ENCODE measurements around the gene CD37. TPM values are rescaled to one million over a fixed set of nuclear protein-coding genes. Genes with fewer than 3 reads are reported as not detected.

Gene CD37
- total and polyA plus RNA-seq, 2 donors (not counting 1 experiment from before 2014, with no cell fraction given): 1,998 to 2,188 TPM

DNA sequence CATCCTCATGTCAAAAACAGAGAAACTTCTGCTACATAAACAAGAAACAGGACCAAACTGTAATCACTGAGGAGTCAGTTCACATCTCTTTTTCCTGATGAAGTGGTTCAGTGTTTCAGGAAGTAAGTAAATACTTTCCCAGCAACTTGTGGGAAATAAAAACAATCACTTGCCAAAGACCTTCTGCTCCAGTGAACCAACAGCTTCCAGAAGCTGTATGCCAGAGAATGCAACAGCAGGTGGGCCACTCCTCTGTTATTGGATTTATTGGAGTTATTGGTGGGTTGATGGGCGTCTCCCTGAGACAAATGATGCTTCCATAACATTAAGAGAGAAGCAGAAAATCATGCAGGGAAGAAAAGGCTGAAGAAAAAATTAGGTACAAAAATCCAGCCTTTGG, 20.1 kb upstream of the CD37 start:
- Histone ChIP-seq H3K4me3 (ENCODE audit: control extremely low read depth in 1 of 5, extremely low read depth in 1 of 5, insufficient read depth in 1 of 5, low read depth in 2 of 5, low read length in 4 of 5) (no peak overlapping the region), H2AFZ (ENCODE audit: insufficient read depth, low read depth, low read length, poor library complexity, severe bottlenecking) (no peak overlapping the region), H3K27me3 (replicated peaks in 1 of 4; ENCODE audit: control extremely low read depth in 1 of 4, control insufficient read depth in 3 of 4, insufficient read depth in 4 of 4, low read length in 3 of 4) (no peaks in the 10 kb centered on the region), H3K4me2 (replicated peaks; ENCODE audit: low read depth, low read length, poor library complexity, severe bottlenecking) (no peak overlapping the region), H3K9me3 (ENCODE audit: control extremely low read depth in 1 of 3, control insufficient read depth in 2 of 3, insufficient read depth in 1 of 3, low read length in 2 of 3) (peaks cover 7 to 19% (median 10%) of the 10 kb centered on the region in 3 donors), H3K27ac (ENCODE audit: low read length in 2 of 2) (no peak overlapping the region), H3K79me2 (ENCODE audit: control insufficient read depth, insufficient read depth, low read length) (peaks cover 76% of the 10 kb centered on the region), H3K36me3 (replicated peaks in 1 of 2; ENCODE audit: control extremely low read depth in 1 of 2, control insufficient read depth in 1 of 2, extremely low read depth in 1 of 2, insufficient read depth in 2 of 2, low read length in 1 of 2) (peaks cover 7 to 14% of the 10 kb centered on the region in 2 experiments), H4K20me1 (ENCODE audit: control insufficient read depth, insufficient read depth, low read length, poor library complexity, severe bottlenecking) (no peaks in the 10 kb centered on the region), H3K9ac (ENCODE audit: low read length) (no peak overlapping the region), H3K4me1 (ENCODE audit: control insufficient read depth in 2 of 2, insufficient read depth in 2 of 2, low read length in 2 of 2) (peaks cover 13 to 14% of the 10 kb centered on the region in 2 donors)
- ATAC-seq (ENCODE audit: low read depth): no peak
- no peak overlapping the region for H3K4me3 Mint-ChIP-seq
- peaks cover 7% of the 10 kb centered on the region for H3K9me3 Mint-ChIP-seq (ENCODE audit: insufficient read depth)
- intact Hi-C loops (cut with micrococcal nuclease): no loop called here
- H3K4me1 Mint-ChIP-seq: peaks cover 46% of the 10 kb centered on the region
- DNase-seq: no peak
- 100% methylated on average over 1 of the region's 1 CpG for WGBS (ENCODE audit: insufficient coverage)
- no peak overlapping the region for H3K27ac Mint-ChIP-seq
- ChIA-PET POLR2A (interaction anchor here (0.7 to 1.2 kb wide), 2 partner anchors 18 to 54 kb away, joined by 3 to 6 read pairs; no protein-coding TSS in a partner anchor), CTCF (interaction anchor here (0.7 to 2.2 kb wide), 3 partner anchors 9 to 76 kb away, joined by 3 to 12 read pairs (median 4); partner anchors contain the start of gene SLC6A16)
- no peaks in the 10 kb centered on the region for H3K27me3 Mint-ChIP-seq
- TF ChIP-seq EZH2 (IDR thresholded peaks at IDR 0.05; ENCODE audit: borderline replicate concordance, insufficient read depth, low read depth, low read length, poor library complexity, severe bottlenecking): no peak
- TF ChIP-seq, protein P1, sequence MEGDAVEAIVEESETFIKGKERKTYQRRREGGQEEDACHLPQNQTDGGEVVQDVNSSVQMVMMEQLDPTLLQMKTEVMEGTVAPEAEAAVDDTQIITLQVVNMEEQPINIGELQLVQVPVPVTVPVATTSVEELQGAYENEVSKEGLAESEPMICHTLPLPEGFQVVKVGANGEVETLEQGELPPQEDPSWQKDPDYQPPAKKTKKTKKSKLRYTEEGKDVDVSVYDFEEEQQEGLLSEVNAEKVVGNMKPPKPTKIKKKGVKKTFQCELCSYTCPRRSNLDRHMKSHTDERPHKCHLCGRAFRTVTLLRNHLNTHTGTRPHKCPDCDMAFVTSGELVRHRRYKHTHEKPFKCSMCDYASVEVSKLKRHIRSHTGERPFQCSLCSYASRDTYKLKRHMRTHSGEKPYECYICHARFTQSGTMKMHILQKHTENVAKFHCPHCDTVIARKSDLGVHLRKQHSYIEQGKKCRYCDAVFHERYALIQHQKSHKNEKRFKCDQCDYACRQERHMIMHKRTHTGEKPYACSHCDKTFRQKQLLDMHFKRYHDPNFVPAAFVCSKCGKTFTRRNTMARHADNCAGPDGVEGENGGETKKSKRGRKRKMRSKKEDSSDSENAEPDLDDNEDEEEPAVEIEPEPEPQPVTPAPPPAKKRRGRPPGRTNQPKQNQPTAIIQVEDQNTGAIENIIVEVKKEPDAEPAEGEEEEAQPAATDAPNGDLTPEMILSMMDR (IDR thresholded peaks at IDR 0.05): no peak

DNA sequence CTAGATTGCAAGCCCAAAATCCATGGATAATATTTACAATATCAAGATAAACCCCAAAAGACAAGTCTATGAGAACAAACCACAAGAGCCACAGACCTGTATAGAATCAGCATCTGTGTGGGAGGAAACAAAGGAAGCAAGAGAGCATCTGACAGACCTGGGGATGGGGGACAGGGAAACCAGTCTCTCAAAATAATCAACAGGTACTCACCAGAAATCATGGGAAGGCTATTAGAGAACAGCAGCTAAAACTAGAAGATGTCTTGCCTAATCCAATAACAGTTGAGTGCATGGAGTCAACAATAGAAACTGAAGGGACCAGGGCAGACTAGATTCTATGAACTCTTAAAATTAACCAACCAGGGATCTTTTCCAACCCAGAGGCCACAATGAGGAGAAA, 18.9 kb upstream of the CD37 start:
- intact Hi-C loops (cut with micrococcal nuclease): no loop called here
- H3K4me3 ChIP-seq (ENCODE audit: control extremely low read depth in 1 of 5, extremely low read depth in 1 of 5, insufficient read depth in 1 of 5, low read depth in 2 of 5, low read length in 4 of 5): no peak overlapping the region
- DNase-seq (no peak), ATAC-seq (ENCODE audit: low read depth) (no peak)
- Mint-ChIP-seq H3K9me3 (ENCODE audit: insufficient read depth) (peaks cover 7% of the 10 kb centered on the region), H3K27ac (no peak overlapping the region), H3K4me3 (no peak overlapping the region), H3K4me1 (peaks cover 40% of the 10 kb centered on the region), H3K27me3 (no peaks in the 10 kb centered on the region)
- H3K27ac ChIP-seq (ENCODE audit: low read length in 2 of 2): no peak overlapping the region
- no peak for TF ChIP-seq EZH2 (IDR thresholded peaks at IDR 0.05; ENCODE audit: borderline replicate concordance, insufficient read depth, low read depth, low read length, poor library complexity, severe bottlenecking)
- TF ChIP-seq, protein P1 (IDR thresholded peaks at IDR 0.05): no peak
- POLR2A ChIA-PET: interaction anchor here (0.8 to 1.2 kb wide), 2 partner anchors 19 to 53 kb away, joined by 3 to 5 read pairs; partner anchors contain the start of gene CD37
- peaks cover 67% of the 10 kb centered on the region for H3K79me2 ChIP-seq (ENCODE audit: control insufficient read depth, insufficient read depth, low read length)
- no peak overlapping the region for H3K9ac ChIP-seq (ENCODE audit: low read length)
- H3K4me1 ChIP-seq (ENCODE audit: control insufficient read depth in 2 of 2, insufficient read depth in 2 of 2, low read length in 2 of 2): peaks cover 5 to 13% of the 10 kb centered on the region in 2 donors
- H3K9me3 ChIP-seq (ENCODE audit: control extremely low read depth in 1 of 3, control insufficient read depth in 2 of 3, insufficient read depth in 1 of 3, low read length in 2 of 3): peaks cover 7 to 21% (median 17%) of the 10 kb centered on the region in 3 donors
- peaks cover 7 to 13% of the 10 kb centered on the region in 2 experiments for H3K36me3 ChIP-seq (replicated peaks in 1 of 2; ENCODE audit: control extremely low read depth in 1 of 2, control insufficient read depth in 1 of 2, extremely low read depth in 1 of 2, insufficient read depth in 2 of 2, low read length in 1 of 2)
- H3K27me3 ChIP-seq (replicated peaks in 1 of 4; ENCODE audit: control extremely low read depth in 1 of 4, control insufficient read depth in 3 of 4, insufficient read depth in 4 of 4, low read length in 3 of 4): no peaks in the 10 kb centered on the region
- H4K20me1 ChIP-seq (ENCODE audit: control insufficient read depth, insufficient read depth, low read length, poor library complexity, severe bottlenecking): no peaks in the 10 kb centered on the region
- H3K4me2 ChIP-seq (replicated peaks; ENCODE audit: low read depth, low read length, poor library complexity, severe bottlenecking): no peak overlapping the region
- no peak overlapping the region for H2AFZ ChIP-seq (ENCODE audit: insufficient read depth, low read depth, low read length, poor library complexity, severe bottlenecking)
- CTCF ChIA-PET: interaction anchor here (0.7 to 2.9 kb wide), 6 partner anchors 8 to 75 kb away, joined by 3 to 12 read pairs (median 4); partner anchors contain the start of gene SLC6A16
